ENCODE data around the gene HRH1. TPM values are rescaled to one million over a fixed set of nuclear protein-coding genes. Genes with fewer than 3 reads are reported as not detected.

HRH1 gene
- total RNA-seq, 4 donors from 2014 or later = 0.75 to 1.2 (median 0.98) TPM

- H3K4me3 ChIP-seq = no peak overlapping the region
Measured at GRCh38 chr3:11185564-11186317, 31.4 kb downstream of the HRH1 start.

GRCh38 chr3:11186318-11186692, 32.0 kb downstream of the HRH1 start:
- Histone ChIP-seq H3K4me3 (no peak overlapping the region), H3K27ac (peak overlapping the region; percentile 53 to 62 (median 56)), H3K9me3 (no peaks in the 10 kb centered on the region), H3K4me1 (peaks cover 21 to 23% of the 10 kb centered on the region in 2 donors), H3K27me3 (no peaks in the 10 kb centered on the region), H3K36me3 (no peaks in the 10 kb centered on the region)
- intact Hi-C loops (cut with DNase I; ENCODE audit: low total_unique reads) (loop anchor here (10.0 kb wide), 1 partner anchor 88 kb away; the partner anchor contains the start of gene ATG7), in situ Hi-C loops (cut with MboI; ENCODE audit: low sequenced_read_pairs in 4 of 4) (no loop called here)
- TF ChIP-seq POLR2A (IDR thresholded peaks at IDR 0.05) = no peak
- TF ChIP-seq CTCF (IDR thresholded peaks at IDR 0.05 in 4 of 5, conservative IDR thresholded peaks at IDR 0.05 in 1 of 5) = no peak
- ATAC-seq (no peak), DNase-seq (no peak)

More at GRCh38 chr3:11185564-11186317, 31.4 kb downstream of the HRH1 start:
- Histone ChIP-seq H3K4me1 (peaks cover 21 to 23% of the 10 kb centered on the region in 2 donors), H3K36me3 (no peaks in the 10 kb centered on the region), H3K9me3 (no peaks in the 10 kb centered on the region), H3K27me3 (no peaks in the 10 kb centered on the region), H3K27ac (peak overlapping the region; percentile 53 to 62 (median 56))
- ATAC-seq (peak; percentile 97), DNase-seq (peak; percentile 69 to 78)
- TF ChIP-seq POLR2A (IDR thresholded peaks at IDR 0.05) (no peak), CTCF (IDR thresholded peaks at IDR 0.05 in 4 of 5, conservative IDR thresholded peaks at IDR 0.05 in 1 of 5) (no peak)
- intact Hi-C loops (cut with DNase I; ENCODE audit: low total_unique reads) = loop anchor here (10.0 kb wide), 1 partner anchor 89 kb away; the partner anchor contains the start of gene ATG7
- in situ Hi-C loops (cut with MboI; ENCODE audit: low sequenced_read_pairs in 4 of 4) = no loop called here

DNA sequence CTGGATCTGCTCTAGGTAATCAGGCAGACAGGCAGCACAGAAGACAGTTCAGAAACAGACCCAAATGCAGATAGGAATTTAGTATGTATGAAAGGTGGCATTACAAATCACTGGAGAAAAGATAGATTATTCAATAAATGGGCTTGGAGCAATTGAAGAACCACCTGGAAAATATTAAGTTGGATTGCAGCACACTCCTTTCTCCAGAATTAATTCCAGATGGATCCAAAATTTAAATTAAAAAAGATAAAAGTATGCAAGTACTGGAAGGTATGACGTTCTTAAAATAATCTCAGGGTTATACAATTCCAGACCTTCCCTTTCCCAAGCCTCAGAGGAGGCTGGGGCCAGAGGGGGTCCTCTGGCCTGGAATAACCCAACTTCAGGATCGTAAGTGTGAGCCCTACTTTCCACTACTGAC, 32.5 kb downstream of the HRH1 start:
- intact Hi-C loops (cut with DNase I; ENCODE audit: low total_unique reads) (loop anchor here (10.0 kb wide), 1 partner anchor 88 kb away; the partner anchor contains the start of gene ATG7), in situ Hi-C loops (cut with MboI; ENCODE audit: low sequenced_read_pairs in 4 of 4) (no loop called here)
- peak overlapping the region in 3 of 4 donors; percentile 16 to 58 (median 53) for H3K27ac ChIP-seq
- H3K4me3 ChIP-seq = no peak overlapping the region
- no peaks in the 10 kb centered on the region for H3K27me3 ChIP-seq
- H3K4me1 ChIP-seq = peaks cover 21 to 23% of the 10 kb centered on the region in 2 donors
- no peaks in the 10 kb centered on the region for H3K36me3 ChIP-seq
- no peaks in the 10 kb centered on the region for H3K9me3 ChIP-seq
- TF ChIP-seq POLR2A (IDR thresholded peaks at IDR 0.05) (no peak), CTCF (IDR thresholded peaks at IDR 0.05 in 4 of 5, conservative IDR thresholded peaks at IDR 0.05 in 1 of 5) (no peak)
- ATAC-seq = no peak
- no peak for DNase-seq

DNA sequence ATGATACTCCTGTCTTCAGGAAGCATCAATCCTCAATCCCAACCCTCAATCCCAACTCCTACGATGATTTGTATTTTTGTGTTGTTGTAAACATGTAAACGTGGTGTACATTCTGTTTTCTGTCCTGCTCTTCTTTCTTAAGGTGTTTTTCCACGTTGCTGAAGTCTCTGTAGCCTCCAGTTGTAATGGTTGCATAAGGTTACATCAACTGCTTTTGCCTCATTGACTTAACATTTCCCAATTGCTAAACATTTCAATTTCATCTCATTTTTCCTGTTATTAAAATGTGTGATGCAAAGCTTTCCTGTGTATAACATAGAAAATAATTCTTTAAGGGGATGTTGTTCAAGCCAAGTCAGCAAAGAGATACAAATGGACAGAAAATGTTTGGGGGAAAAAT, 33.4 kb downstream of the HRH1 start:
- ATAC-seq (no peak), DNase-seq (no peak)
- Histone ChIP-seq H3K9me3 (no peaks in the 10 kb centered on the region), H3K27me3 (no peaks in the 10 kb centered on the region), H3K27ac (no peak overlapping the region), H3K4me1 (peaks cover 21 to 23% of the 10 kb centered on the region in 2 donors), H3K36me3 (no peaks in the 10 kb centered on the region), H3K4me3 (no peak overlapping the region)
- in situ Hi-C loops (cut with MboI; ENCODE audit: low sequenced_read_pairs in 4 of 4) = no loop called here
- intact Hi-C loops (cut with DNase I; ENCODE audit: low total_unique reads) = loop anchor here (10.0 kb wide), 1 partner anchor 87 kb away; the partner anchor contains the start of gene ATG7
- no peak for TF ChIP-seq CTCF (IDR thresholded peaks at IDR 0.05 in 4 of 5, conservative IDR thresholded peaks at IDR 0.05 in 1 of 5)
- TF ChIP-seq POLR2A (IDR thresholded peaks at IDR 0.05) = no peak
